A549 (cell line): ENCODE data around the gene KCNIP4.

ENCODE experiments used
- CEBPB ChIP-seq, 2 experiments: fragments of >200 bp in 1 of 2; sonication (Bioruptor Twin) in 1 of 2; formaldehyde crosslinking in 1 of 2; IDR thresholded peaks; 2 replicates each; pipeline ENCODE4 v1.6.1; 2012 to 2016
- EP300 ChIP-seq, 2 experiments: fragments of >200 bp; sonication (Bioruptor Twin); formaldehyde crosslinking; IDR thresholded peaks; 2 replicates in 1 of 2; 3 replicates in 1 of 2; pipeline ENCODE4 v1.6.1; 2016 to 2017
- GATA3 ChIP-seq: IDR thresholded peaks from 2 replicates; pipeline ENCODE4 v1.6.1; 2012; ENCODE audit warnings: borderline replicate concordance
- HMGXB4 ChIP-seq: fragments of 250-450 bp; sonication (Bioruptor Pico); IDR thresholded peaks from 2 replicates; pipeline ENCODE4 v1.5.0; 2021; ENCODE audit warnings: mild to moderate bottlenecking, moderate library complexity, borderline replicate concordance
- KDM1A ChIP-seq: fragments of 200-600 bp; sonication (generic); IDR thresholded peaks from 2 replicates; pipeline ENCODE4 v1.6.1; 2016; ENCODE audit warnings: low read depth, mild to moderate bottlenecking
- MAFK ChIP-seq: fragments of 450-650 bp; IDR thresholded peaks from 2 replicates; pipeline ENCODE4 v1.6.1; 2014; ENCODE audit not compliant: partially characterized antibody
- MYC ChIP-seq: IDR thresholded peaks from 2 replicates; pipeline ENCODE4 v1.6.1; 2012; ENCODE audit warnings: mild to moderate bottlenecking, inconsistent platforms, low read length, improper control_type of control experiment, borderline replicate concordance
- USF2 ChIP-seq: fragments of 450-650 bp; IDR thresholded peaks from 2 replicates; pipeline ENCODE4 v1.6.1; 2014; ENCODE audit warnings: antibody characterized with exemption
- ZC3H11A ChIP-seq: fragments of 450-650 bp; IDR thresholded peaks from 2 replicates; pipeline ENCODE4 v1.6.1; 2014; ENCODE audit warnings: antibody characterized with exemption, mild to moderate bottlenecking
- TF ChIP-seq, protein P1 (sequence below): fragments of >200 bp; sonication (Bioruptor Twin); formaldehyde crosslinking; IDR thresholded peaks from 3 replicates; pipeline ENCODE4 v1.5.1; 2016
- TF ChIP-seq, protein P2 (sequence below): fragments of 200-600 bp; sonication (generic); IDR thresholded peaks from 2 replicates; pipeline ENCODE4 v1.6.1; 2016; ENCODE audit warnings: antibody characterized with exemption, mild to moderate bottlenecking, moderate library complexity

GRCh38 chr4:21992330-21992729, 43.8 kb upstream of the KCNIP4 start:
- TF ChIP-seq, protein P1, sequence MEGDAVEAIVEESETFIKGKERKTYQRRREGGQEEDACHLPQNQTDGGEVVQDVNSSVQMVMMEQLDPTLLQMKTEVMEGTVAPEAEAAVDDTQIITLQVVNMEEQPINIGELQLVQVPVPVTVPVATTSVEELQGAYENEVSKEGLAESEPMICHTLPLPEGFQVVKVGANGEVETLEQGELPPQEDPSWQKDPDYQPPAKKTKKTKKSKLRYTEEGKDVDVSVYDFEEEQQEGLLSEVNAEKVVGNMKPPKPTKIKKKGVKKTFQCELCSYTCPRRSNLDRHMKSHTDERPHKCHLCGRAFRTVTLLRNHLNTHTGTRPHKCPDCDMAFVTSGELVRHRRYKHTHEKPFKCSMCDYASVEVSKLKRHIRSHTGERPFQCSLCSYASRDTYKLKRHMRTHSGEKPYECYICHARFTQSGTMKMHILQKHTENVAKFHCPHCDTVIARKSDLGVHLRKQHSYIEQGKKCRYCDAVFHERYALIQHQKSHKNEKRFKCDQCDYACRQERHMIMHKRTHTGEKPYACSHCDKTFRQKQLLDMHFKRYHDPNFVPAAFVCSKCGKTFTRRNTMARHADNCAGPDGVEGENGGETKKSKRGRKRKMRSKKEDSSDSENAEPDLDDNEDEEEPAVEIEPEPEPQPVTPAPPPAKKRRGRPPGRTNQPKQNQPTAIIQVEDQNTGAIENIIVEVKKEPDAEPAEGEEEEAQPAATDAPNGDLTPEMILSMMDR, result no peak
- TF ChIP-seq GATA3, result no peak
- no peak for TF ChIP-seq EP300 (IDR thresholded peaks at IDR 0.05)
- TF ChIP-seq HMGXB4 (CRISPR knock-in tag), result no peak
- TF ChIP-seq, protein P2, sequence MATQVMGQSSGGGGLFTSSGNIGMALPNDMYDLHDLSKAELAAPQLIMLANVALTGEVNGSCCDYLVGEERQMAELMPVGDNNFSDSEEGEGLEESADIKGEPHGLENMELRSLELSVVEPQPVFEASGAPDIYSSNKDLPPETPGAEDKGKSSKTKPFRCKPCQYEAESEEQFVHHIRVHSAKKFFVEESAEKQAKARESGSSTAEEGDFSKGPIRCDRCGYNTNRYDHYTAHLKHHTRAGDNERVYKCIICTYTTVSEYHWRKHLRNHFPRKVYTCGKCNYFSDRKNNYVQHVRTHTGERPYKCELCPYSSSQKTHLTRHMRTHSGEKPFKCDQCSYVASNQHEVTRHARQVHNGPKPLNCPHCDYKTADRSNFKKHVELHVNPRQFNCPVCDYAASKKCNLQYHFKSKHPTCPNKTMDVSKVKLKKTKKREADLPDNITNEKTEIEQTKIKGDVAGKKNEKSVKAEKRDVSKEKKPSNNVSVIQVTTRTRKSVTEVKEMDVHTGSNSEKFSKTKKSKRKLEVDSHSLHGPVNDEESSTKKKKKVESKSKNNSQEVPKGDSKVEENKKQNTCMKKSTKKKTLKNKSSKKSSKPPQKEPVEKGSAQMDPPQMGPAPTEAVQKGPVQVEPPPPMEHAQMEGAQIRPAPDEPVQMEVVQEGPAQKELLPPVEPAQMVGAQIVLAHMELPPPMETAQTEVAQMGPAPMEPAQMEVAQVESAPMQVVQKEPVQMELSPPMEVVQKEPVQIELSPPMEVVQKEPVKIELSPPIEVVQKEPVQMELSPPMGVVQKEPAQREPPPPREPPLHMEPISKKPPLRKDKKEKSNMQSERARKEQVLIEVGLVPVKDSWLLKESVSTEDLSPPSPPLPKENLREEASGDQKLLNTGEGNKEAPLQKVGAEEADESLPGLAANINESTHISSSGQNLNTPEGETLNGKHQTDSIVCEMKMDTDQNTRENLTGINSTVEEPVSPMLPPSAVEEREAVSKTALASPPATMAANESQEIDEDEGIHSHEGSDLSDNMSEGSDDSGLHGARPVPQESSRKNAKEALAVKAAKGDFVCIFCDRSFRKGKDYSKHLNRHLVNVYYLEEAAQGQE, result no peak
- TF ChIP-seq CEBPB (IDR thresholded peaks at IDR 0.05), result no peak
- no peak for TF ChIP-seq USF2
- TF ChIP-seq ZC3H11A, result no peak
- no peak for TF ChIP-seq MAFK
- no peak for TF ChIP-seq MYC
- no peak for TF ChIP-seq KDM1A
